ENCODE results near the gene LAG3.

The LAG3 gene

GRCh38 chr12:6825398-6826124 lies 53.2 kb downstream of the LAG3 start:
- peak; percentile 39 for DNase-seq (ENCODE audit: low read depth)
- peak; percentile 97 for TF ChIP-seq CTCF (IDR thresholded peaks at IDR 0.05; ENCODE audit: control insufficient read depth, insufficient read depth, low read depth, low read length, missing control alignments)
- H3K4me3 ChIP-seq (ENCODE audit: control insufficient read depth, low read depth, low read length), result peak overlapping the region; percentile 34

GRCh38 chr12:6826125-6826733 lies 53.9 kb downstream of the LAG3 start:
- no peak overlapping the region for H3K4me3 ChIP-seq (ENCODE audit: control insufficient read depth, low read depth, low read length)
- TF ChIP-seq CTCF (IDR thresholded peaks at IDR 0.05; ENCODE audit: control insufficient read depth, insufficient read depth, low read depth, low read length, missing control alignments), result no peak
- DNase-seq (ENCODE audit: low read depth), result no peak

GRCh38 chr12:6826734-6827436 lies 54.6 kb downstream of the LAG3 start:
- DNase-seq (ENCODE audit: low read depth), result no peak
- TF ChIP-seq CTCF (IDR thresholded peaks at IDR 0.05; ENCODE audit: control insufficient read depth, insufficient read depth, low read depth, low read length, missing control alignments), result no peak
- peak overlapping the region; percentile 29 for H3K4me3 ChIP-seq (ENCODE audit: control insufficient read depth, low read depth, low read length)

- no peak for TF ChIP-seq CTCF (IDR thresholded peaks at IDR 0.05; ENCODE audit: control insufficient read depth, insufficient read depth, low read depth, low read length, missing control alignments)
- H3K4me3 ChIP-seq (ENCODE audit: control insufficient read depth, low read depth, low read length), result peak overlapping the region; percentile 29
- no peak for DNase-seq (ENCODE audit: low read depth)
Measured at GRCh38 chr12:6827437-6827911, 55.2 kb downstream of the LAG3 start.

All from AG09309 (cell line).